Mononuclear cell (primary cell): Measurements from ENCODE around the gene CACNG6. TPM values are rescaled to one million over a fixed set of nuclear protein-coding genes. Genes with fewer than 3 reads are reported as not detected.

ENCODE experiments used
- H3K27me3 ChIP-seq: 2 replicates; pipeline ENCODE4 v1.6.0; 2011; ENCODE audit warnings: low read length, control low read depth; ENCODE audit not compliant: insufficient read depth
- H3K4me1 ChIP-seq: 2 replicates; pipeline ENCODE4 v1.5.1; 2011; ENCODE audit warnings: mild to moderate bottlenecking, low read length, control low read depth; ENCODE audit not compliant: insufficient read depth
- H3K4me3 ChIP-seq: 2 replicates; pipeline ENCODE4 v1.5.1; 2011; ENCODE audit warnings: mild to moderate bottlenecking, low read length, moderate library complexity
- H3K9me3 ChIP-seq: 2 replicates; pipeline ENCODE4 v1.5.1; 2011; ENCODE audit warnings: low read depth, mild to moderate bottlenecking, control low read depth, low read length
- total RNA-seq: library from RNA; depleted of rRNA; stranded (reverse); fragments of >200 nt; gene quantifications from one replicate; pipeline ENCODE4 v1.2.3, GENCODE V29; 2012

The CACNG6 gene
- total RNA-seq, 1 donor = not detected

GRCh38 chr19:53960187-53960586 lies 31.2 kb upstream of the CACNG6 start:
- H3K27me3 ChIP-seq = peaks cover 68% of the 10 kb centered on the region
- no peak overlapping the region for H3K4me3 ChIP-seq
- no peaks in the 10 kb centered on the region for H3K9me3 ChIP-seq
- H3K4me1 ChIP-seq = no peaks in the 10 kb centered on the region

- no peak overlapping the region for H3K4me3 ChIP-seq
- H3K27me3 ChIP-seq = peaks cover 70% of the 10 kb centered on the region
- no peaks in the 10 kb centered on the region for H3K9me3 ChIP-seq
- H3K4me1 ChIP-seq = no peaks in the 10 kb centered on the region
Observed at GRCh38 chr19:53960886-53961285, 30.6 kb upstream of the CACNG6 start.

- Histone ChIP-seq H3K4me1 (no peaks in the 10 kb centered on the region), H3K9me3 (no peaks in the 10 kb centered on the region), H3K4me3 (no peak overlapping the region), H3K27me3 (peaks cover 63% of the 10 kb centered on the region)
Observed at GRCh38 chr19:53961523-53962356, 29.7 kb upstream of the CACNG6 start.

- Histone ChIP-seq H3K4me1 (no peaks in the 10 kb centered on the region), H3K27me3 (peaks cover 51% of the 10 kb centered on the region)
Observed at GRCh38 chr19:53962887-53963431, 28.5 kb upstream of the CACNG6 start, which contains the start of gene CACNG8. TSS of gene CACNG8 (plus strand) at chr19:53962937.

GRCh38 chr19:53965091-53965490 lies 26.3 kb upstream of the CACNG6 start:
- Histone ChIP-seq H3K4me1 (no peaks in the 10 kb centered on the region), H3K9me3 (no peaks in the 10 kb centered on the region), H3K4me3 (no peak overlapping the region), H3K27me3 (peaks cover 38% of the 10 kb centered on the region)

More at GRCh38 chr19:53962887-53963431, 28.5 kb upstream of the CACNG6 start, which contains the start of gene CACNG8:
- H3K4me3 ChIP-seq = no peak within 1 kb of the TSS
- no peaks in the 10 kb centered on the region for H3K9me3 ChIP-seq

- H3K4me1 ChIP-seq = peaks cover 7% of the 10 kb centered on the region
- H3K4me3 ChIP-seq = no peak overlapping the region
- H3K9me3 ChIP-seq = no peaks in the 10 kb centered on the region
- peaks cover 22% of the 10 kb centered on the region for H3K27me3 ChIP-seq
Observed at GRCh38 chr19:53966931-53967330, 24.5 kb upstream of the CACNG6 start.

GRCh38 chr19:53969366-53969765 lies 22.1 kb upstream of the CACNG6 start:
- Histone ChIP-seq H3K4me1 (peaks cover 9% of the 10 kb centered on the region), H3K9me3 (no peaks in the 10 kb centered on the region), H3K4me3 (no peak overlapping the region), H3K27me3 (peaks cover 11% of the 10 kb centered on the region)

- Histone ChIP-seq H3K27me3 (no peaks in the 10 kb centered on the region), H3K4me1 (peaks cover 9% of the 10 kb centered on the region), H3K4me3 (no peak overlapping the region), H3K9me3 (no peaks in the 10 kb centered on the region)
Observed at GRCh38 chr19:53971673-53972072, 19.8 kb upstream of the CACNG6 start.

- Histone ChIP-seq H3K9me3 (no peaks in the 10 kb centered on the region), H3K4me3 (peak overlapping the region; percentile 34), H3K27me3 (peaks cover 39% of the 10 kb centered on the region)
Observed at GRCh38 chr19:53977429-53977990, 13.9 kb upstream of the CACNG6 start.

GRCh38 chr19:53977991-53978731 lies 13.3 kb upstream of the CACNG6 start:
- H3K4me3 ChIP-seq = peak overlapping the region; percentile 34
- H3K27me3 ChIP-seq = peaks cover 40% of the 10 kb centered on the region
- peaks cover 27% of the 10 kb centered on the region for H3K4me1 ChIP-seq
- no peaks in the 10 kb centered on the region for H3K9me3 ChIP-seq

More at GRCh38 chr19:53977429-53977990, 13.9 kb upstream of the CACNG6 start:
- H3K4me1 ChIP-seq = peaks cover 27% of the 10 kb centered on the region

GRCh38 chr19:53978975-53979801 lies 12.2 kb upstream of the CACNG6 start:
- H3K4me3 ChIP-seq = peak overlapping the region; percentile 13
- H3K27me3 ChIP-seq = peaks cover 50% of the 10 kb centered on the region
- H3K4me1 ChIP-seq = peaks cover 27% of the 10 kb centered on the region
- H3K9me3 ChIP-seq = no peaks in the 10 kb centered on the region

GRCh38 chr19:53980539-53981375 lies 10.7 kb upstream of the CACNG6 start:
- Histone ChIP-seq H3K9me3 (no peaks in the 10 kb centered on the region), H3K4me3 (no peak overlapping the region), H3K4me1 (peaks cover 27% of the 10 kb centered on the region), H3K27me3 (peaks cover 51% of the 10 kb centered on the region)

- Histone ChIP-seq H3K9me3 (no peaks in the 10 kb centered on the region), H3K4me1 (peaks cover 27% of the 10 kb centered on the region), H3K27me3 (peaks cover 51% of the 10 kb centered on the region), H3K4me3 (no peak overlapping the region)
Observed at GRCh38 chr19:53981376-53981951, 10.0 kb upstream of the CACNG6 start.
